ENCODE data around the gene RRP36. TPM values are rescaled to one million over a fixed set of nuclear protein-coding genes. Genes with fewer than 3 reads are reported as not detected.
A peak's percentile ranks its signal among the peaks of the same experiment; 100 is the strongest.

Gene RRP36
- total and polyA plus RNA-seq, 9 of the 15 experiments (the other 6 are each of a cell fraction or from before 2014, with no cell fraction given): 27.6 to 150 (median 114) TPM

DNA sequence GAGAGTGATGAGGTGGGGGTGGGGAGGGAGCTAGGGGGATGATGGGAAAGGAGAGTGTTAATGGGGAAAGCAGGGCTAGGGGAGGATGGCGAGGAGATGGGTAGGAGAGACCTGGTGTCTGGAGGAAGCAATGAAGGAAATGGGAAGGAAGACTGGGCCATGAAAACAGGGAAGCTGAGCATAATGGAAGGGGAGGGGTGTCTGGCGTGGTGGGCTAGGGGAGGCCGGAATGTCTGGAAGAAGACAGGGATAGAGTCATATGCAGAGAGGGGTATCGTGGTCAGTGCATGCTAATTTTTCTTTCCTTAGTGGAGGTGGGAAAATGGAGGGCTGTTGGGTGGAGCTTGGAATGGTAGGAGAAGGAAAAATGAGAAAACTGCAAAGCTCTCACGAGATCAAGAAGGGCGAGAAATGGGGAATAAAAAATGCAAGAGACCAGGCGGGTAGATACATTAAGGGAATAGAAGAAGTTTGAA lies 7.0 kb upstream of the RRP36 start (continued):
- TF ChIP-seq HNRNPH1 (optimal IDR thresholded peaks at IDR 0.05; ENCODE audit: low read depth, low read length) (no peak), NRF1 (conservative IDR thresholded peaks at IDR 0.05 in 1 of 2, IDR thresholded peaks at IDR 0.05 in 1 of 2) (no peak), BRD4 (IDR thresholded peaks at IDR 0.05) (no peak), ZBTB12 (CRISPR knock-in tag; IDR thresholded peaks at IDR 0.05) (no peak), TRIM24 (IDR thresholded peaks at IDR 0.05) (peak in 1 of 2 experiments; percentile 5; a peak in 1 of 4 replicates), SNRNP70 (optimal IDR thresholded peaks at IDR 0.05; ENCODE audit: low read depth, low read length) (no peak), ELF4 (CRISPR knock-in tag; IDR thresholded peaks at IDR 0.05) (peak; percentile 78; the same call in 1 of the 2 replicates), KLF13 (tag; IDR thresholded peaks at IDR 0.05; ENCODE audit: borderline replicate concordance, low read depth) (no peak), ZNF77 (CRISPR knock-in tag; IDR thresholded peaks at IDR 0.05) (no peak), POLR2A (conservative IDR thresholded peaks at IDR 0.05) (no peak; the same call in 1 of the 2 replicates), MYBL2 (IDR thresholded peaks at IDR 0.05; ENCODE audit: low read depth) (no peak), MYBL2 (CRISPR knock-in tag; IDR thresholded peaks at IDR 0.05; ENCODE audit: borderline replicate concordance) (no peak), ERF (CRISPR knock-in tag; IDR thresholded peaks at IDR 0.05) (no peak), BHLHE40 (IDR thresholded peaks at IDR 0.05; ENCODE audit: low read length) (no peak), KAT7 (CRISPR knock-in tag; IDR thresholded peaks at IDR 0.05; ENCODE audit: borderline replicate concordance) (no peak), TRIM28 (IDR thresholded peaks at IDR 0.05) (no peak), ZC3H4 (CRISPR knock-in tag; IDR thresholded peaks at IDR 0.05; ENCODE audit: borderline replicate concordance) (no peak), THRB (CRISPR knock-in tag; conservative IDR thresholded peaks at IDR 0.05) (peak; percentile 82; the same call in 1 of the 2 replicates), NBN (IDR thresholded peaks at IDR 0.05; ENCODE audit: low read depth) (0 out of 2 replicates have a peak, but pooled peaks have one; percentile 57), SUPT5H (IDR thresholded peaks at IDR 0.05) (peak; percentile 24), CTBP1 (IDR thresholded peaks at IDR 0.05; ENCODE audit: borderline replicate concordance) (no peak)
- TF ChIP-seq, protein P1, sequence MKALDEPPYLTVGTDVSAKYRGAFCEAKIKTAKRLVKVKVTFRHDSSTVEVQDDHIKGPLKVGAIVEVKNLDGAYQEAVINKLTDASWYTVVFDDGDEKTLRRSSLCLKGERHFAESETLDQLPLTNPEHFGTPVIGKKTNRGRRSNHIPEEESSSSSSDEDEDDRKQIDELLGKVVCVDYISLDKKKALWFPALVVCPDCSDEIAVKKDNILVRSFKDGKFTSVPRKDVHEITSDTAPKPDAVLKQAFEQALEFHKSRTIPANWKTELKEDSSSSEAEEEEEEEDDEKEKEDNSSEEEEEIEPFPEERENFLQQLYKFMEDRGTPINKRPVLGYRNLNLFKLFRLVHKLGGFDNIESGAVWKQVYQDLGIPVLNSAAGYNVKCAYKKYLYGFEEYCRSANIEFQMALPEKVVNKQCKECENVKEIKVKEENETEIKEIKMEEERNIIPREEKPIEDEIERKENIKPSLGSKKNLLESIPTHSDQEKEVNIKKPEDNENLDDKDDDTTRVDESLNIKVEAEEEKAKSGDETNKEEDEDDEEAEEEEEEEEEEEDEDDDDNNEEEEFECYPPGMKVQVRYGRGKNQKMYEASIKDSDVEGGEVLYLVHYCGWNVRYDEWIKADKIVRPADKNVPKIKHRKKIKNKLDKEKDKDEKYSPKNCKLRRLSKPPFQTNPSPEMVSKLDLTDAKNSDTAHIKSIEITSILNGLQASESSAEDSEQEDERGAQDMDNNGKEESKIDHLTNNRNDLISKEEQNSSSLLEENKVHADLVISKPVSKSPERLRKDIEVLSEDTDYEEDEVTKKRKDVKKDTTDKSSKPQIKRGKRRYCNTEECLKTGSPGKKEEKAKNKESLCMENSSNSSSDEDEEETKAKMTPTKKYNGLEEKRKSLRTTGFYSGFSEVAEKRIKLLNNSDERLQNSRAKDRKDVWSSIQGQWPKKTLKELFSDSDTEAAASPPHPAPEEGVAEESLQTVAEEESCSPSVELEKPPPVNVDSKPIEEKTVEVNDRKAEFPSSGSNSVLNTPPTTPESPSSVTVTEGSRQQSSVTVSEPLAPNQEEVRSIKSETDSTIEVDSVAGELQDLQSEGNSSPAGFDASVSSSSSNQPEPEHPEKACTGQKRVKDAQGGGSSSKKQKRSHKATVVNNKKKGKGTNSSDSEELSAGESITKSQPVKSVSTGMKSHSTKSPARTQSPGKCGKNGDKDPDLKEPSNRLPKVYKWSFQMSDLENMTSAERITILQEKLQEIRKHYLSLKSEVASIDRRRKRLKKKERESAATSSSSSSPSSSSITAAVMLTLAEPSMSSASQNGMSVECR (CRISPR knock-in tag; IDR thresholded peaks at IDR 0.05): no peak; the same call in none of the 2 replicates

Measured in K562 (cell line).